Neutrophil (primary cell): ENCODE results near the gene IPPK.

Experiments used
- H3K27ac ChIP-seq: fragments of 200-600 bp; sonication (generic); 2 replicates; pipeline ENCODE4 v1.5.1; 2016; ENCODE audit warnings: mild to moderate bottlenecking, moderate library complexity
- H3K27me3 ChIP-seq: fragments of 200-600 bp; sonication (generic); 2 replicates; pipeline ENCODE4 v1.6.0; 2016; ENCODE audit warnings: mild to moderate bottlenecking
- H3K36me3 ChIP-seq: fragments of 200-600 bp; sonication (generic); 2 replicates; pipeline ENCODE4 v1.5.1; 2017
- H3K4me1 ChIP-seq, 2 experiments: fragments of 200-600 bp in 1 of 2; sonication (generic) in 1 of 2; 1 replicate in 1 of 2; 2 replicates in 1 of 2; pipeline versions ENCODE4 v1.5.1 to v1.6.1; 2013 to 2016; ENCODE audit warnings: low read depth in 1 of 2, low read length in 1 of 2, mild to moderate bottlenecking in 1 of 2, moderate library complexity in 1 of 2; ENCODE audit not compliant: control insufficient read depth in 1 of 2, insufficient read depth in 1 of 2
- H3K4me3 ChIP-seq, 2 experiments: fragments of 200-600 bp in 1 of 2; sonication (generic) in 1 of 2; 1 replicate in 1 of 2; 2 replicates in 1 of 2; pipeline ENCODE4 v1.5.1; 2013 to 2016; ENCODE audit warnings: low read depth in 1 of 2, low read length in 1 of 2, mild to moderate bottlenecking in 1 of 2, moderate library complexity in 1 of 2
- H3K9me3 ChIP-seq: fragments of 200-600 bp; sonication (generic); 2 replicates; pipeline ENCODE4 v1.5.1; 2016
- CTCF ChIP-seq: fragments of 200-600 bp; sonication (generic); IDR thresholded peaks from 2 replicates; pipeline ENCODE4 v1.5.1; 2016; ENCODE audit warnings: antibody characterized with exemption

IPPK gene

DNA sequence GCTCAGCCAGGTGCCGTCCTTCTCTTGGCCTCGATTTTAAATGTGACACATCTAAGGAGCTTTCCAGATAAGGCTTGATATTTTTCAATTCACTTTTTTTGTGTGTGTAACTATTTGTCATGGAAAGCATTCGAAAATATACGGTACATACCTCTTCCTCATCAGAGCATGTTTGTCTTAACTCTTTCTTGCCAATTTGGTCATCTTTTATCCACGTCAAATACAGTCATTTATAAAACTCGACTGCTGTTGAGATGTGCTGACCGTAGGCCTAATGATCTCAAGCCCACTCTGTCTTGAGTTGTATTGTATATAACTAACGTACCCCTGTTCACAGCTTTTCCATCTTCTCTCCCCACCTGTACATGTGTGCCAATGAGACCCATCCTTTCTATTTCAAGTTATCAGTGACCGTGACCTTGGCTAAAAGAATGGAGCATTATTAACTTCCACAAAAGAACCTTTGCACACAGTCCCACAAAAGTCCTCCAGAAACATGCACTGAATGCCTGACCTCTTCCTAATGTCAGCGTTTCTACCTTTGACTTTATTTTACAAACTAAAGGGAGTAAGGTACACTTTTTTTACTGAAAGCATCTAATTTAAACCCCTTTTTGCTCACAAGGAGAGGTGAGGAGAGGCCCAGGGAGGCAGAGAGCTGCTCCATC lies 61.6 kb downstream of the IPPK start:
- Histone ChIP-seq H3K27me3 (no peaks in the 10 kb centered on the region), H3K36me3 (peaks cover 29% of the 10 kb centered on the region), H3K9me3 (no peaks in the 10 kb centered on the region), H3K4me3 (no peak overlapping the region), H3K27ac (no peak overlapping the region), H3K4me1 (no peaks in the 10 kb centered on the region)
- TF ChIP-seq CTCF = no peak

DNA sequence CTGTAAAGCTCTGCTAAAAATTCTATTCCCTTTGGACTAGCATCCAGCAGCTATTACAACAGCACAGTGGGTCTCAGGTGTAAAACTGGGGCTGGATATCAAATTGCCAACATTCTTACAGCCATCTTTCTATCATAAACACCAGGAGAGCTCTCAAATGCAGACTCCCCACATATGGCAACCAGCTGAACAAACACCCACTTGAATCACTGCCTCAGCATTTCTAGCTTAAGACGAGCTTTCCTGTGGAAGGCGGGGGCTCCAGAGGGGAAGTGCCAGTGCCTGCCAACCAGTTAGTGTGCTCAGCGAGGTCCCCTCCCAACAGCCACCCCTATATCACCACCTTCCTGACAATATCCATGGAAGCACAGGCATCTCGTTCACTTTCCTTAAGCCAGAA lies 62.2 kb downstream of the IPPK start:
- no peak overlapping the region for H3K4me3 ChIP-seq
- H3K9me3 ChIP-seq = no peaks in the 10 kb centered on the region
- no peak for TF ChIP-seq CTCF
- no peaks in the 10 kb centered on the region for H3K27me3 ChIP-seq
- H3K36me3 ChIP-seq = peaks cover 23% of the 10 kb centered on the region
- no peaks in the 10 kb centered on the region for H3K4me1 ChIP-seq
- no peak overlapping the region for H3K27ac ChIP-seq

- no peak overlapping the region for H3K4me3 ChIP-seq
- no peak for TF ChIP-seq CTCF
- H3K27me3 ChIP-seq = no peaks in the 10 kb centered on the region
- H3K36me3 ChIP-seq = peaks cover 16% of the 10 kb centered on the region
- H3K27ac ChIP-seq = no peak overlapping the region
- peaks cover 2% of the 10 kb centered on the region in 2 experiments for H3K4me1 ChIP-seq
- no peaks in the 10 kb centered on the region for H3K9me3 ChIP-seq
These were observed 62.8 kb downstream of the IPPK start for GRCh38 chr9:92607088-92607487.

GRCh38 chr9:92605224-92605623 lies 64.7 kb downstream of the IPPK start:
- H3K27me3 ChIP-seq = no peaks in the 10 kb centered on the region
- no peak overlapping the region for H3K4me3 ChIP-seq
- H3K9me3 ChIP-seq = no peaks in the 10 kb centered on the region
- no peak for TF ChIP-seq CTCF
- H3K27ac ChIP-seq = no peak overlapping the region
- no peaks in the 10 kb centered on the region for H3K36me3 ChIP-seq
- peaks cover 17% of the 10 kb centered on the region in 2 experiments for H3K4me1 ChIP-seq

DNA sequence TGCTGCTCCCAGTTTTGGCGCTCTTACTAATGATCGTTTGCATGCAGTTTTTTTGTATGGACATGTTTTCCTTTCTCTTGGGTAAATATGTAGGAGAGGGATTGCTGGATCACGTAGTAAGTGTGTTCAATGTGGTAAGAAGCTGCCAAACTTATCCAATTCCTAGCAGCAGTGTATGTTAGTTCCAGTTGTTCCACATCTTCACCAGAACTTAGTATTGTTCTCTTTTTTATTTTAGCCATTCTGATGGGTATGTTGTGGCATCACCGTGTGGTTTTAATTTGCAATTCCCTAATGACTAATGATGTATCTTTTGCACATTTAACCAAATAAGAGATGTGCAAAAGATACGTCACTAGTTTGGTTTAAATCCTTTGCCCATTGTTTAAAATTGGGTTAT lies 65.9 kb downstream of the IPPK start:
- Histone ChIP-seq H3K9me3 (no peaks in the 10 kb centered on the region), H3K4me3 (no peak overlapping the region), H3K36me3 (no peaks in the 10 kb centered on the region), H3K27ac (no peak overlapping the region), H3K27me3 (no peaks in the 10 kb centered on the region), H3K4me1 (peaks cover 17% of the 10 kb centered on the region in 2 experiments)
- TF ChIP-seq CTCF = no peak

DNA sequence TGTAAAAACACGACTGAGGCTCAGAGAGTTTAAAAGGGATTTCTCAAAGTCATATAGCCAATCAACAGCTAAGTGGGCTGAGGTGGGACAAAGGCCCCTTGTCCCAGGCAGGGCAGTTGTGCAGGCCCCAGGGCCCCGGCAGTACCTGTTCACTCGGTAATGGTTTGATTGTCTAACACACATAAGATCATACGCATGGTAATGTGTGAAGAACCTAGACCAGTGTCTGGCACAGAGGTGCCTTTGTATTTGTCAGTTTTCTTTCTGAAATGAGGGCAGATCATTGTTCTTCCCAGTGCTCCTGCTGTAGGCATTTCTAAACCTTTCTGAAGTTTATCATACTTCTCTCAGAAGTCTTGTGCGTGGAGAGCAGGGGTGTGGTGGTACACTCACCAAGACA lies 66.8 kb downstream of the IPPK start:
- no peaks in the 10 kb centered on the region for H3K9me3 ChIP-seq
- H3K27me3 ChIP-seq = no peaks in the 10 kb centered on the region
- no peak for TF ChIP-seq CTCF
- no peak overlapping the region for H3K4me3 ChIP-seq
- H3K4me1 ChIP-seq = peaks cover 17% of the 10 kb centered on the region in 2 experiments
- H3K36me3 ChIP-seq = no peaks in the 10 kb centered on the region
- H3K27ac ChIP-seq = no peak overlapping the region
